Measurements from ENCODE around the gene CARD8.

CARD8 gene

GRCh38 chr19:48170817-48171347 is 84.8 kb downstream of the CARD8 start:
- no peak for DNase-seq (ENCODE audit: low read depth)

- DNase-seq (ENCODE audit: low read depth) = peak; percentile 90
Measured at GRCh38 chr19:48169939-48170803, 85.5 kb downstream of the CARD8 start, which contains the start of the genes LIG1 and ZSWIM9. TSS of gene LIG1 (minus strand) at chr19:48170344. CDS start at chr19:48165566, 4,778 bp downstream. TSS of gene ZSWIM9 (plus strand) at chr19:48170680. CDS start at chr19:48171803, 1,123 bp downstream.

- DNase-seq (ENCODE audit: low read depth) = peak; percentile 83
Measured at GRCh38 chr19:48169578-48169938, 86.2 kb downstream of the CARD8 start.

GRCh38 chr19:48168689-48169088 is 87.0 kb downstream of the CARD8 start:
- DNase-seq (ENCODE audit: low read depth) = no peak

- no peak for DNase-seq (ENCODE audit: low read depth)
Measured at GRCh38 chr19:48158210-48158790, 97.4 kb downstream of the CARD8 start.

Measured in activated T-cell treated with anti-CD3 and anti-CD28 coated beads for 48 hours (primary cell).